GM19455 (cell line): ENCODE measurements around the gene SLC6A18.

Source experiments
- ATAC-seq: cut with Tn5 transposase; IDR thresholded peaks from one replicate; pipeline ENCODE4 v1.9.1; 2021; ENCODE audit not compliant: unreplicated experiment

Gene SLC6A18

GRCh38 chr5:1203311-1203967 lies 21.7 kb upstream of the SLC6A18 start:
- no peak for ATAC-seq

- no peak for ATAC-seq
Measured at GRCh38 chr5:1203968-1204692, 21.1 kb upstream of the SLC6A18 start.

GRCh38 chr5:1204693-1205242 lies 20.4 kb upstream of the SLC6A18 start:
- no peak for ATAC-seq

GRCh38 chr5:1205255-1206180 lies 19.7 kb upstream of the SLC6A18 start:
- ATAC-seq = no peak

GRCh38 chr5:1206521-1207412 lies 18.4 kb upstream of the SLC6A18 start:
- ATAC-seq = no peak

GRCh38 chr5:1207555-1207954 lies 17.6 kb upstream of the SLC6A18 start:
- ATAC-seq = no peak

GRCh38 chr5:1208221-1208742 lies 16.9 kb upstream of the SLC6A18 start:
- no peak for ATAC-seq

- no peak for ATAC-seq
Measured at GRCh38 chr5:1208743-1209488, 16.3 kb upstream of the SLC6A18 start.

GRCh38 chr5:1209489-1209852 lies 15.7 kb upstream of the SLC6A18 start:
- no peak for ATAC-seq

GRCh38 chr5:1209896-1210776 lies 15.0 kb upstream of the SLC6A18 start:
- ATAC-seq = no peak

GRCh38 chr5:1210832-1211251 lies 14.3 kb upstream of the SLC6A18 start:
- ATAC-seq = no peak

GRCh38 chr5:1211701-1212100 lies 13.5 kb upstream of the SLC6A18 start:
- ATAC-seq = no peak

- no peak for ATAC-seq
Measured at GRCh38 chr5:1212271-1212670, 12.9 kb upstream of the SLC6A18 start.

GRCh38 chr5:1212881-1213280 lies 12.3 kb upstream of the SLC6A18 start:
- no peak for ATAC-seq

- ATAC-seq = no peak
Measured at GRCh38 chr5:1213508-1214162, 11.5 kb upstream of the SLC6A18 start.

- no peak for ATAC-seq
Measured at GRCh38 chr5:1214163-1214935, 10.8 kb upstream of the SLC6A18 start.

- ATAC-seq = no peak
Measured at GRCh38 chr5:1214936-1215220, 10.3 kb upstream of the SLC6A18 start.
